Esophagus squamous epithelium (tissue), 4 donors: ENCODE data around the gene FBXW4. TPM values are rescaled to one million over a fixed set of nuclear protein-coding genes. Genes with fewer than 3 reads are reported as not detected.

Experiments used
- small RNA-seq, 4 donors: library from RNA; depleted of rRNA; stranded (forward); fragments of <200 nt; gene quantifications; one replicate each; pipeline ENCODE3, GENCODE V24; 2016
- total RNA-seq, 4 donors: library from RNA; depleted of rRNA; stranded (reverse); fragments of >200 nt; gene quantifications; one replicate each; pipeline ENCODE4 v1.1.0, GENCODE V29; 2016

FBXW4 gene
- total RNA-seq, 4 donors from 2014 or later, result 26.4 to 85.3 (median 44.0) TPM

Small RNA genes lying within 50 kb of the gene (small RNA-seq; reads per million reads assigned to genes)
- gene MIR3158-1, result 0 reads per million in 4 donors
- 0 reads per million in 4 donors for gene RNU6-1165P

Other genes starting within 250 kb of the FBXW4 start
- 10 to 100 TPM; 10.5 to 23.7 (median 15.0) TPM for gene POLL, start 106.9 kb downstream of the FBXW4 start, total RNA-seq
- 10 to 100 TPM; 17.4 to 37.9 (median 28.3) TPM for gene DPCD, start 106.8 kb downstream of the FBXW4 start, total RNA-seq
- gene FGF8, start 80.9 kb upstream of the FBXW4 start, total RNA-seq, result not detected
- 10 to 100 TPM; 36.7 to 91.3 (median 52.2) TPM for gene NPM3, start 88.3 kb upstream of the FBXW4 start, total RNA-seq
- gene OGA, start 123.3 kb upstream of the FBXW4 start, total RNA-seq, result 100 to 1,000 TPM in 1 of 4 donors, 10 to 100 TPM in 3; 44.2 to 121 (median 60.7) TPM
- gene KCNIP2, start 148.6 kb upstream of the FBXW4 start, total RNA-seq, result 1 to 10 TPM in 2 of 4 donors, not detected in 2; 1.2 to 1.5 TPM